ENCODE results near the gene HRCT1. TPM values are rescaled to one million over a fixed set of nuclear protein-coding genes. Genes with fewer than 3 reads are reported as not detected.

Gene HRCT1
- polyA plus RNA-seq, 1 donor from 2014 or later, result not detected

DNA sequence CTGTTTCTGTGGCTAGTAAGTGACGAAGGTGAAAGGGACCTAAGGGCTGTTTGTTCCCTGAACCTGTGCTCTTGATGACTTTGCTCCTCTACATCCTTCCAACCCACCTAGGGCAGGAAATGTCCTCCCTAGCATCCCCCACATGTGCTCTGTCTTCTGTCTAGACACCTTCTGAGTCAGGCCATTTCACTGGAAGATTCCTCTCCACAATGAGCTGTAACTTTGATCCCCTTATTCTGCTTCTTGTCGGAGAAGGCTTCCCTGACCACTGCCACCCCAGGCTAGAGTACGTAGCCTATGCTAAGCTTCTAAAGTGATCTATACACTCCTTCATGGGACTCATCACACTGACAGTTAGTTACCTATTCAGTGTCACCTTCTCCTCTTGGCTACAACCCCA, 25.0 kb downstream of the HRCT1 start:
- Histone ChIP-seq H3F3A (ENCODE audit: insufficient read depth, low read length, poor library complexity, severe bottlenecking) (no peaks in the 10 kb centered on the region), H3K27me3 (ENCODE audit: insufficient read depth, low read depth, low read length) (no peaks in the 10 kb centered on the region), H3K4me3 (ENCODE audit: low read length) (no peak overlapping the region), H3K4me2 (ENCODE audit: low read length) (no peak overlapping the region), H3K27ac (ENCODE audit: low read length) (no peak overlapping the region), H3K79me2 (replicated peaks; ENCODE audit: insufficient read depth, low read length) (no peaks in the 10 kb centered on the region), H2AFZ (ENCODE audit: low read depth, low read length) (no peak overlapping the region), H4K20me1 (ENCODE audit: insufficient read depth) (no peaks in the 10 kb centered on the region), H3K9me3 (ENCODE audit: low read length) (no peaks in the 10 kb centered on the region), H3K9me2 (ENCODE audit: insufficient read depth, low read length) (no peaks in the 10 kb centered on the region), H3K36me3 (ENCODE audit: insufficient read depth, low read length) (no peaks in the 10 kb centered on the region), H3K9ac (ENCODE audit: low read length) (no peak overlapping the region)
- TF ChIP-seq RAD21 (conservative IDR thresholded peaks at IDR 0.05) (no peak), EP300 (conservative IDR thresholded peaks at IDR 0.05; ENCODE audit: poor library complexity, severe bottlenecking) (no peak), SMC3 (conservative IDR thresholded peaks at IDR 0.05; ENCODE audit: poor library complexity) (no peak), MXI1 (conservative IDR thresholded peaks at IDR 0.05; ENCODE audit: poor library complexity, severe bottlenecking) (no peak), POLR2AphosphoS5 (IDR thresholded peaks at IDR 0.05) (no peak), TAF1 (IDR thresholded peaks at IDR 0.05; ENCODE audit: low read depth) (no peak), EZH2 (IDR thresholded peaks at IDR 0.05; ENCODE audit: borderline replicate concordance, insufficient read depth, low read length, poor library complexity, severe bottlenecking) (no peak)
- TF ChIP-seq, protein P1, sequence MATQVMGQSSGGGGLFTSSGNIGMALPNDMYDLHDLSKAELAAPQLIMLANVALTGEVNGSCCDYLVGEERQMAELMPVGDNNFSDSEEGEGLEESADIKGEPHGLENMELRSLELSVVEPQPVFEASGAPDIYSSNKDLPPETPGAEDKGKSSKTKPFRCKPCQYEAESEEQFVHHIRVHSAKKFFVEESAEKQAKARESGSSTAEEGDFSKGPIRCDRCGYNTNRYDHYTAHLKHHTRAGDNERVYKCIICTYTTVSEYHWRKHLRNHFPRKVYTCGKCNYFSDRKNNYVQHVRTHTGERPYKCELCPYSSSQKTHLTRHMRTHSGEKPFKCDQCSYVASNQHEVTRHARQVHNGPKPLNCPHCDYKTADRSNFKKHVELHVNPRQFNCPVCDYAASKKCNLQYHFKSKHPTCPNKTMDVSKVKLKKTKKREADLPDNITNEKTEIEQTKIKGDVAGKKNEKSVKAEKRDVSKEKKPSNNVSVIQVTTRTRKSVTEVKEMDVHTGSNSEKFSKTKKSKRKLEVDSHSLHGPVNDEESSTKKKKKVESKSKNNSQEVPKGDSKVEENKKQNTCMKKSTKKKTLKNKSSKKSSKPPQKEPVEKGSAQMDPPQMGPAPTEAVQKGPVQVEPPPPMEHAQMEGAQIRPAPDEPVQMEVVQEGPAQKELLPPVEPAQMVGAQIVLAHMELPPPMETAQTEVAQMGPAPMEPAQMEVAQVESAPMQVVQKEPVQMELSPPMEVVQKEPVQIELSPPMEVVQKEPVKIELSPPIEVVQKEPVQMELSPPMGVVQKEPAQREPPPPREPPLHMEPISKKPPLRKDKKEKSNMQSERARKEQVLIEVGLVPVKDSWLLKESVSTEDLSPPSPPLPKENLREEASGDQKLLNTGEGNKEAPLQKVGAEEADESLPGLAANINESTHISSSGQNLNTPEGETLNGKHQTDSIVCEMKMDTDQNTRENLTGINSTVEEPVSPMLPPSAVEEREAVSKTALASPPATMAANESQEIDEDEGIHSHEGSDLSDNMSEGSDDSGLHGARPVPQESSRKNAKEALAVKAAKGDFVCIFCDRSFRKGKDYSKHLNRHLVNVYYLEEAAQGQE (IDR thresholded peaks at IDR 0.05; ENCODE audit: borderline replicate concordance), result no peak
- TF ChIP-seq, protein P2, sequence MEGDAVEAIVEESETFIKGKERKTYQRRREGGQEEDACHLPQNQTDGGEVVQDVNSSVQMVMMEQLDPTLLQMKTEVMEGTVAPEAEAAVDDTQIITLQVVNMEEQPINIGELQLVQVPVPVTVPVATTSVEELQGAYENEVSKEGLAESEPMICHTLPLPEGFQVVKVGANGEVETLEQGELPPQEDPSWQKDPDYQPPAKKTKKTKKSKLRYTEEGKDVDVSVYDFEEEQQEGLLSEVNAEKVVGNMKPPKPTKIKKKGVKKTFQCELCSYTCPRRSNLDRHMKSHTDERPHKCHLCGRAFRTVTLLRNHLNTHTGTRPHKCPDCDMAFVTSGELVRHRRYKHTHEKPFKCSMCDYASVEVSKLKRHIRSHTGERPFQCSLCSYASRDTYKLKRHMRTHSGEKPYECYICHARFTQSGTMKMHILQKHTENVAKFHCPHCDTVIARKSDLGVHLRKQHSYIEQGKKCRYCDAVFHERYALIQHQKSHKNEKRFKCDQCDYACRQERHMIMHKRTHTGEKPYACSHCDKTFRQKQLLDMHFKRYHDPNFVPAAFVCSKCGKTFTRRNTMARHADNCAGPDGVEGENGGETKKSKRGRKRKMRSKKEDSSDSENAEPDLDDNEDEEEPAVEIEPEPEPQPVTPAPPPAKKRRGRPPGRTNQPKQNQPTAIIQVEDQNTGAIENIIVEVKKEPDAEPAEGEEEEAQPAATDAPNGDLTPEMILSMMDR (IDR thresholded peaks at IDR 0.05; ENCODE audit: poor library complexity, severe bottlenecking), result no peak

DNA sequence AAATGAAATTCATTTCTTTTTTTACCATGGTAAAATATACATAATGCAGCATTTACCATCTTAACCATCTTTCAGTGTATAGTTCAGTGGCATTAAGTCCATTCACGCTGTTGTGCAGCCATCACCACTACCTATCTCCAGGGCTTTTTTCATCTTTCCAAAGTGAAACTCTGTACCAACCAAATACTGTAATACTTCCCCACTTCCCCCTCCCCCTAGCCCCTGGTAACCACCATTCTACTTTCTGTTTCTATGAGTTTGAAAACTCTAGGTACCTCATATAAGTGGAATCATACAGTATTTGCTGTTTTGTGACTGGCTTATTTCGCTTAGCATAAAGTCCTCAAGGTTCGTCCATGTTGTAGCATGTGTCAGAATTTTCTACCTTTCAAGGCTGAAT, 26.7 kb downstream of the HRCT1 start:
- Histone ChIP-seq H4K20me1 (ENCODE audit: insufficient read depth) (no peaks in the 10 kb centered on the region), H3F3A (ENCODE audit: insufficient read depth, low read length, poor library complexity, severe bottlenecking) (no peaks in the 10 kb centered on the region), H3K4me3 (ENCODE audit: low read length) (no peak overlapping the region), H3K9me2 (ENCODE audit: insufficient read depth, low read length) (no peaks in the 10 kb centered on the region), H3K9me3 (ENCODE audit: low read length) (no peaks in the 10 kb centered on the region), H3K27me3 (ENCODE audit: insufficient read depth, low read depth, low read length) (no peaks in the 10 kb centered on the region), H3K27ac (ENCODE audit: low read length) (no peak overlapping the region), H3K79me2 (replicated peaks; ENCODE audit: insufficient read depth, low read length) (no peaks in the 10 kb centered on the region), H3K4me2 (ENCODE audit: low read length) (no peak overlapping the region), H3K36me3 (ENCODE audit: insufficient read depth, low read length) (no peaks in the 10 kb centered on the region), H3K9ac (ENCODE audit: low read length) (no peak overlapping the region), H2AFZ (ENCODE audit: low read depth, low read length) (no peak overlapping the region)
- TF ChIP-seq POLR2AphosphoS5 (IDR thresholded peaks at IDR 0.05), result no peak

DNA sequence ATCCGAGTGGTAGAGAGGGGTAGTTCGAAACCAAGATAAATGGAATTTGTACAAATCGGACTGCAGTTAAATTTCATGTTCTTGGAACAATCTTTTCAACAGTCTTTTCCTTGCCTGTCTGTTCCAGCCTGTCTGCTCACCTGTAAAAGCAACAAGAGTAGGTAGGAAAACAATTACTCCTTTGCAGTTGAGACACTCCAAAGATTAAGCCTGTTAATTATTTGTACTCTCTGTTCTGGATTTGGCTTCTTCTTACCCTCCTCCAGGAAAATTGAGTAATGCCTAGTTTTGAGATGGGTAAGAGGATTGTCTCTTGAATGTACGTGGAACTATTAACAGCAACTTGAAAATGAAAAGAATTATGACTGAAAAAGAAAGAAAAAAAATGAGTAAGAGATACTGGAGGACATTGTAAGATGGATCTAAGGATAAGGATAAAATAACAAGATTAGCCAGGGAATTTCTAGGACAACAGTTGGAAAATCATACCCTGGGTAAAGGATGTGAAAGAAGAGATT, 27.6 kb downstream of the HRCT1 start:
- H3K4me3 ChIP-seq (ENCODE audit: low read length), result no peak overlapping the region
- no peak for TF ChIP-seq SMC3 (conservative IDR thresholded peaks at IDR 0.05; ENCODE audit: poor library complexity)
- TF ChIP-seq, protein P1 (IDR thresholded peaks at IDR 0.05; ENCODE audit: borderline replicate concordance), result no peak
- no peak for TF ChIP-seq POLR2AphosphoS5 (IDR thresholded peaks at IDR 0.05)
- no peak for TF ChIP-seq RAD21 (conservative IDR thresholded peaks at IDR 0.05)
- no peak for TF ChIP-seq TAF1 (IDR thresholded peaks at IDR 0.05; ENCODE audit: low read depth)
- TF ChIP-seq EP300 (conservative IDR thresholded peaks at IDR 0.05; ENCODE audit: poor library complexity, severe bottlenecking), result no peak
- TF ChIP-seq, protein P2 (IDR thresholded peaks at IDR 0.05; ENCODE audit: poor library complexity, severe bottlenecking), result no peak
- no peak for TF ChIP-seq MXI1 (conservative IDR thresholded peaks at IDR 0.05; ENCODE audit: poor library complexity, severe bottlenecking)
- no peak for TF ChIP-seq EZH2 (IDR thresholded peaks at IDR 0.05; ENCODE audit: borderline replicate concordance, insufficient read depth, low read length, poor library complexity, severe bottlenecking)
- H3K9ac ChIP-seq (ENCODE audit: low read length), result no peak overlapping the region
- H3K27me3 ChIP-seq (ENCODE audit: insufficient read depth, low read depth, low read length), result no peaks in the 10 kb centered on the region
- no peaks in the 10 kb centered on the region for H3K9me3 ChIP-seq (ENCODE audit: low read length)
- H3K27ac ChIP-seq (ENCODE audit: low read length), result no peak overlapping the region
- H3K4me2 ChIP-seq (ENCODE audit: low read length), result no peak overlapping the region
- H3K79me2 ChIP-seq (replicated peaks; ENCODE audit: insufficient read depth, low read length), result no peaks in the 10 kb centered on the region
- no peaks in the 10 kb centered on the region for H3K9me2 ChIP-seq (ENCODE audit: insufficient read depth, low read length)
- H2AFZ ChIP-seq (ENCODE audit: low read depth, low read length), result no peak overlapping the region
- no peaks in the 10 kb centered on the region for H3F3A ChIP-seq (ENCODE audit: insufficient read depth, low read length, poor library complexity, severe bottlenecking)
- no peaks in the 10 kb centered on the region for H4K20me1 ChIP-seq (ENCODE audit: insufficient read depth)
- H3K36me3 ChIP-seq (ENCODE audit: insufficient read depth, low read length), result no peaks in the 10 kb centered on the region
